ENCODE measurements around the gene PIP5K1B.

The PIP5K1B gene

GRCh38 chr9:68951879-68952659, 247.0 kb downstream of the PIP5K1B start:
- H3K27me3 ChIP-seq (replicated peaks): no peaks in the 10 kb centered on the region
- H3K27ac ChIP-seq: no peak overlapping the region
- in situ Hi-C loops (cut with HindIII; ENCODE audit: low pct_ligation_motif_present, low sequenced_read_pairs): no loop called here
- H3K36me3 ChIP-seq (replicated peaks): no peaks in the 10 kb centered on the region
- no peak overlapping the region for H3K4me3 ChIP-seq (ENCODE audit: low read depth, low read length)
- DNase-seq: no peak
- no peak for TF ChIP-seq CTCF (IDR thresholded peaks at IDR 0.05; ENCODE audit: low read depth, low read length, missing control alignments)

GRCh38 chr9:68953771-68954170, 248.7 kb downstream of the PIP5K1B start:
- H3K27me3 ChIP-seq (replicated peaks): no peaks in the 10 kb centered on the region
- in situ Hi-C loops (cut with HindIII; ENCODE audit: low pct_ligation_motif_present, low sequenced_read_pairs): no loop called here
- TF ChIP-seq CTCF (IDR thresholded peaks at IDR 0.05; ENCODE audit: low read depth, low read length, missing control alignments): no peak

GRCh38 chr9:68955330-68955729, 250.3 kb downstream of the PIP5K1B start:
- Histone ChIP-seq H3K4me3 (ENCODE audit: low read depth, low read length) (no peak overlapping the region), H3K27ac (no peak overlapping the region), H3K36me3 (replicated peaks) (no peaks in the 10 kb centered on the region), H3K27me3 (replicated peaks) (no peaks in the 10 kb centered on the region)
- DNase-seq: no peak
- no peak for TF ChIP-seq CTCF (IDR thresholded peaks at IDR 0.05; ENCODE audit: low read depth, low read length, missing control alignments)
- in situ Hi-C loops (cut with HindIII; ENCODE audit: low pct_ligation_motif_present, low sequenced_read_pairs): no loop called here

More at GRCh38 chr9:68953771-68954170, 248.7 kb downstream of the PIP5K1B start:
- Histone ChIP-seq H3K27ac (no peak overlapping the region), H3K4me3 (ENCODE audit: low read depth, low read length) (no peak overlapping the region), H3K36me3 (replicated peaks) (no peaks in the 10 kb centered on the region)
- no peak for DNase-seq

GRCh38 chr9:68957479-68957878, 252.4 kb downstream of the PIP5K1B start:
- in situ Hi-C loops (cut with HindIII; ENCODE audit: low pct_ligation_motif_present, low sequenced_read_pairs): no loop called here
- Histone ChIP-seq H3K36me3 (replicated peaks) (no peaks in the 10 kb centered on the region), H3K4me3 (ENCODE audit: low read depth, low read length) (no peak overlapping the region), H3K27me3 (replicated peaks) (no peaks in the 10 kb centered on the region), H3K27ac (no peak overlapping the region)
- no peak for DNase-seq
- no peak for TF ChIP-seq CTCF (IDR thresholded peaks at IDR 0.05; ENCODE audit: low read depth, low read length, missing control alignments)

GRCh38 chr9:68961587-68961986, 256.5 kb downstream of the PIP5K1B start:
- in situ Hi-C loops (cut with HindIII; ENCODE audit: low pct_ligation_motif_present, low sequenced_read_pairs): no loop called here
- DNase-seq: no peak
- no peak overlapping the region for H3K4me3 ChIP-seq (ENCODE audit: low read depth, low read length)
- TF ChIP-seq CTCF (IDR thresholded peaks at IDR 0.05; ENCODE audit: low read depth, low read length, missing control alignments): no peak
- no peak overlapping the region for H3K27ac ChIP-seq
- H3K27me3 ChIP-seq (replicated peaks): no peaks in the 10 kb centered on the region
- H3K36me3 ChIP-seq (replicated peaks): no peaks in the 10 kb centered on the region

- DNase-seq: no peak
- in situ Hi-C loops (cut with HindIII; ENCODE audit: low pct_ligation_motif_present, low sequenced_read_pairs): no loop called here
- H3K27ac ChIP-seq: no peak overlapping the region
- H3K4me3 ChIP-seq (ENCODE audit: low read depth, low read length): no peak overlapping the region
- no peaks in the 10 kb centered on the region for H3K27me3 ChIP-seq (replicated peaks)
- no peaks in the 10 kb centered on the region for H3K36me3 ChIP-seq (replicated peaks)
- TF ChIP-seq CTCF (IDR thresholded peaks at IDR 0.05; ENCODE audit: low read depth, low read length, missing control alignments): no peak
Measured at GRCh38 chr9:68963416-68963815, 258.4 kb downstream of the PIP5K1B start.
